SK-N-SH (cell line): Measurements from ENCODE around the gene MLANA.

ENCODE experiments used
- CTCF ChIP-seq: fragments of 200-600 bp; sonication (generic); IDR thresholded peaks from 2 replicates; pipeline ENCODE4 v1.6.1; 2017; ENCODE audit warnings: antibody characterized with exemption, mild to moderate bottlenecking, moderate library complexity
- FOXM1 ChIP-seq: IDR thresholded peaks from 2 replicates; pipeline ENCODE4 v1.4.0; 2012; ENCODE audit warnings: low read depth, mild to moderate bottlenecking
- NRF1 ChIP-seq: IDR thresholded peaks from 2 replicates; pipeline ENCODE4 v1.6.1; 2012; ENCODE audit warnings: low read depth, mild to moderate bottlenecking, low read length
- SIN3A ChIP-seq: IDR thresholded peaks from 2 replicates; pipeline ENCODE4 v1.6.1; 2012; ENCODE audit warnings: low read depth, mild to moderate bottlenecking, low read length, moderate library complexity, borderline replicate concordance
- TAF1 ChIP-seq: IDR thresholded peaks from 2 replicates; pipeline ENCODE4 v1.6.1; 2012; ENCODE audit warnings: low read depth, mild to moderate bottlenecking, low read length, moderate library complexity, borderline replicate concordance
- YY1 ChIP-seq: IDR thresholded peaks from 2 replicates; pipeline ENCODE4 v1.4.0; 2012; ENCODE audit warnings: low read depth, mild to moderate bottlenecking

- TF ChIP-seq CTCF (no peak), YY1 (no peak), FOXM1 (no peak), NRF1 (no peak), TAF1 (no peak), SIN3A (no peak)
Measured at GRCh38 chr9:5866272-5866671, 24.4 kb upstream of the MLANA start.
